Right atrium auricular region (tissue), 2 donors: Measurements from ENCODE around the gene SPR. TPM values are rescaled to one million over a fixed set of nuclear protein-coding genes. Genes with fewer than 3 reads are reported as not detected.

Source experiments
- DNase-seq: peaks from one replicate; pipeline ENCODE4 v3.0.0-alpha.2; 2019; ENCODE audit warnings: low spot score
- H3K27ac ChIP-seq, 2 donors: fragments of 200-600 bp; sonication (generic); 1 replicate in 1 of 2; 2 replicates in 1 of 2; pipeline ENCODE4 v1.5.1; 2016 to 2019
- H3K27me3 ChIP-seq, 2 donors: fragments of 200-600 bp; sonication (generic); one replicate each; pipeline versions ENCODE4 v1.5.1 to v1.6.0; 2017 to 2019
- H3K36me3 ChIP-seq: fragments of 200-600 bp; sonication (generic); one replicate; pipeline ENCODE4 v1.5.1; 2016
- H3K4me1 ChIP-seq, 2 donors: fragments of 200-600 bp; sonication (generic); one replicate each; pipeline versions ENCODE4 v1.5.1 to v1.6.0; 2017 to 2019
- H3K4me3 ChIP-seq, 2 donors: fragments of 200-600 bp; sonication (generic); 1 replicate in 1 of 2; 2 replicates in 1 of 2; pipeline ENCODE4 v1.5.1; 2017 to 2019; ENCODE audit warnings: mild to moderate bottlenecking in 1 of 2, moderate library complexity in 1 of 2
- H3K9me3 ChIP-seq, 2 donors: fragments of 200-600 bp; sonication (generic); one replicate each; pipeline ENCODE4 v1.5.1; 2019
- CTCF ChIP-seq, 2 donors: fragments of 200-600 bp; sonication (generic); IDR thresholded peaks; one replicate each; pipeline ENCODE4 v1.5.1; 2019; ENCODE audit warnings: antibody characterized with exemption in 2 of 2
- total RNA-seq, 2 donors: library from RNA; depleted of rRNA; stranded (reverse); fragments of >200 nt; gene quantifications; one replicate each; pipeline ENCODE4 v1.1.0, GENCODE V29; 2016

Gene SPR
- total RNA-seq, 2 donors from 2014 or later: 34.5 to 47.8 TPM

- Histone ChIP-seq H3K4me3 (no peak overlapping the region), H3K27ac (no peak overlapping the region), H3K27me3 (no peaks in the 10 kb centered on the region), H3K36me3 (peaks cover 12% of the 10 kb centered on the region), H3K9me3 (no peaks in the 10 kb centered on the region), H3K4me1 (peaks cover 0 to 15% of the 10 kb centered on the region in 2 donors)
- DNase-seq: no peak
- no peak for TF ChIP-seq CTCF (IDR thresholded peaks at IDR 0.05)
These were observed 8.6 kb downstream of the SPR start for GRCh38 chr2:72895759-72896281.

- peaks cover 9% of the 10 kb centered on the region for H3K36me3 ChIP-seq
- peaks cover 0 to 15% of the 10 kb centered on the region in 2 donors for H3K4me1 ChIP-seq
- H3K4me3 ChIP-seq: no peak overlapping the region
- TF ChIP-seq CTCF (IDR thresholded peaks at IDR 0.05): no peak
- H3K27me3 ChIP-seq: no peaks in the 10 kb centered on the region
- no peak overlapping the region for H3K27ac ChIP-seq
- DNase-seq: no peak
- no peaks in the 10 kb centered on the region for H3K9me3 ChIP-seq
These were observed 9.2 kb downstream of the SPR start for GRCh38 chr2:72896446-72896845.

GRCh38 chr2:72897785-72898584 lies 10.8 kb downstream of the SPR start:
- Histone ChIP-seq H3K36me3 (no peaks in the 10 kb centered on the region), H3K27me3 (no peaks in the 10 kb centered on the region), H3K27ac (no peak overlapping the region), H3K4me3 (no peak overlapping the region), H3K9me3 (no peaks in the 10 kb centered on the region), H3K4me1 (peaks cover 0 to 15% of the 10 kb centered on the region in 2 donors)
- no peak for TF ChIP-seq CTCF (IDR thresholded peaks at IDR 0.05)
- no peak for DNase-seq

GRCh38 chr2:72898585-72898906 lies 11.3 kb downstream of the SPR start:
- no peak for DNase-seq
- no peak overlapping the region for H3K4me3 ChIP-seq
- H3K27me3 ChIP-seq: no peaks in the 10 kb centered on the region
- H3K9me3 ChIP-seq: no peaks in the 10 kb centered on the region
- H3K4me1 ChIP-seq: peaks cover 0 to 15% of the 10 kb centered on the region in 2 donors
- no peak overlapping the region for H3K27ac ChIP-seq
- no peaks in the 10 kb centered on the region for H3K36me3 ChIP-seq
- no peak for TF ChIP-seq CTCF (IDR thresholded peaks at IDR 0.05)

GRCh38 chr2:72900191-72900825 lies 13.1 kb downstream of the SPR start:
- Histone ChIP-seq H3K4me1 (peaks cover 0 to 12% of the 10 kb centered on the region in 2 donors), H3K27ac (no peak overlapping the region), H3K36me3 (no peaks in the 10 kb centered on the region), H3K27me3 (no peaks in the 10 kb centered on the region), H3K4me3 (no peak overlapping the region), H3K9me3 (no peaks in the 10 kb centered on the region)
- TF ChIP-seq CTCF (IDR thresholded peaks at IDR 0.05): no peak
- DNase-seq: no peak
